ENCODE results near the gene HEY2. TPM values are rescaled to one million over a fixed set of nuclear protein-coding genes. Genes with fewer than 3 reads are reported as not detected.

Gene HEY2
- total RNA-seq, 1 donor from 2014 or later: 2.1 TPM

DNA sequence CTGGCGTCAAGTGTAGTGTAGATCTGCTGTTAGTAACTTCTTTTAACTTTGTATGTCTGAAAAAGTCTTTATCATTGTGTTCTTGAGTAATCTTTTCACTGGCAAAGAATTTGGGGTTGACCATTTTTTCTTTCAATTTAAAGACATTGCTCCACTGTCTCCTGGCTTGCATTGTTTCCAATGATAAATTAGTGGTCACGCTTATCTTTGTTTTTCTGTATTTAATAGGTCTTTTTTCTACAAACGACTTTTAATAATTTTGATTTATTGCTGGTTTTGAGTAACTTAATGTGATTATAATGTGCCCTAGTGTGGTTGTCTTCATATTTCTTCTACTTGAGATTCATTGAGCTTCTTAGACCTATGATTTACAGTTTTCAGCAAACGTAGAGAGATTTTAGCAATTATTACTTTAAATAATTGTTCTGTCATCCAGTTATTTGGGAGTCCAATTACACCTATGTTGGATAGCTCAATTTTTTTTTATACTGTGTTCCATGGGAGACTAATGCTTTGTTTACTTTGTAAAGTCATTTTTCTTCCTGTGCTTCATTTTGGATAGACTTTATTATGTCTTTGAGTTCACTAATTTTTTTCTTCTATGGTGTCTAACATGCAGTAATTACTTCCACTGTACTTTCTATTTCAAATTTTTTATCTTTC, 38.3 kb upstream of the HEY2 start:
- no peak for DNase-seq
- Mint-ChIP-seq H3K4me1 (ENCODE audit: low read depth, unreplicated experiment) (no peaks in the 10 kb centered on the region), H3K4me3 (ENCODE audit: unreplicated experiment) (no peak overlapping the region), H3K27me3 (ENCODE audit: unreplicated experiment) (peaks cover 4% of the 10 kb centered on the region), H3K9me3 (ENCODE audit: unreplicated experiment) (peaks cover 6% of the 10 kb centered on the region), H3K36me3 (ENCODE audit: unreplicated experiment) (peaks cover 17% of the 10 kb centered on the region), H3K27ac (ENCODE audit: unreplicated experiment) (no peak overlapping the region)
- TF ChIP-seq, protein P1, sequence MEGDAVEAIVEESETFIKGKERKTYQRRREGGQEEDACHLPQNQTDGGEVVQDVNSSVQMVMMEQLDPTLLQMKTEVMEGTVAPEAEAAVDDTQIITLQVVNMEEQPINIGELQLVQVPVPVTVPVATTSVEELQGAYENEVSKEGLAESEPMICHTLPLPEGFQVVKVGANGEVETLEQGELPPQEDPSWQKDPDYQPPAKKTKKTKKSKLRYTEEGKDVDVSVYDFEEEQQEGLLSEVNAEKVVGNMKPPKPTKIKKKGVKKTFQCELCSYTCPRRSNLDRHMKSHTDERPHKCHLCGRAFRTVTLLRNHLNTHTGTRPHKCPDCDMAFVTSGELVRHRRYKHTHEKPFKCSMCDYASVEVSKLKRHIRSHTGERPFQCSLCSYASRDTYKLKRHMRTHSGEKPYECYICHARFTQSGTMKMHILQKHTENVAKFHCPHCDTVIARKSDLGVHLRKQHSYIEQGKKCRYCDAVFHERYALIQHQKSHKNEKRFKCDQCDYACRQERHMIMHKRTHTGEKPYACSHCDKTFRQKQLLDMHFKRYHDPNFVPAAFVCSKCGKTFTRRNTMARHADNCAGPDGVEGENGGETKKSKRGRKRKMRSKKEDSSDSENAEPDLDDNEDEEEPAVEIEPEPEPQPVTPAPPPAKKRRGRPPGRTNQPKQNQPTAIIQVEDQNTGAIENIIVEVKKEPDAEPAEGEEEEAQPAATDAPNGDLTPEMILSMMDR (IDR thresholded peaks at IDR 0.05; ENCODE audit: partially characterized antibody, unreplicated experiment): no peak

DNA sequence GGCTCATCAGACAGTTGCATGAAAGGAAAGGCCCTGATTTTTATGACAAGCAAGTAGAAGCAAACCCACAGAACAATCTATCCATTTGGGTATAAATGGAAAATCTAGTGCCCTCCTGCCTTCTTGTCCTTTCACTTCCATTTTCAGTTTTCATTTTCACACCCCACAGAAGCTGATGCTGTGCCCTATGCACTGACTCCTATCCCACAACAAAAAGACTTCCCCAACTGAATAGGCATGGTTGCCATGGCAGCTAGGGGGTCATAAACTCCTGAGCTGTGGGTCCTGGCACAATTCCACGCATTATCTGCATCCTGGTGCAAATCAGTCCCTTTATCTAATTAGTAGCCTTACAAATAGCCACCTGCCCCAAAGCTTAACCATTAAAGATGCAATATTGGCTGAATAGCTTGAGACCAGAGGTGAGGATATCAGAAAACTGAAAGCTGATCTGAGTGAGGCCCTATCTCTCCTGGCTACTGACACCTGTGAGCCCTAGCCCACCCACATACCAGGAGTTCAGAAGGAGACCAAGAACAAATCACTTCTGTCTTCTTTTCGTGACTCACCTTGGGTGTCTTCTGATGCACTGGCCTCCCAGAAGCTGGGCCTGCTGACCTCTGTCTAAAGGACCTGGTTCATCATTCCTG, 34.9 kb upstream of the HEY2 start:
- no peak overlapping the region for H3K27ac Mint-ChIP-seq (ENCODE audit: unreplicated experiment)
- TF ChIP-seq, protein P1 (IDR thresholded peaks at IDR 0.05; ENCODE audit: partially characterized antibody, unreplicated experiment): no peak

GRCh38 chr6:125717120-125717731, 32.2 kb upstream of the HEY2 start:
- Mint-ChIP-seq H3K27me3 (ENCODE audit: unreplicated experiment) (peaks cover 2% of the 10 kb centered on the region), H3K4me1 (ENCODE audit: low read depth, unreplicated experiment) (no peaks in the 10 kb centered on the region), H3K4me3 (ENCODE audit: unreplicated experiment) (no peak overlapping the region), H3K27ac (ENCODE audit: unreplicated experiment) (no peak overlapping the region), H3K9me3 (ENCODE audit: unreplicated experiment) (no peaks in the 10 kb centered on the region), H3K36me3 (ENCODE audit: unreplicated experiment) (peaks cover 2% of the 10 kb centered on the region)
- no peak for DNase-seq
- TF ChIP-seq, protein P1 (IDR thresholded peaks at IDR 0.05; ENCODE audit: partially characterized antibody, unreplicated experiment): no peak

More for the DNA sequence above, 34.9 kb upstream of the HEY2 start:
- peaks cover 12% of the 10 kb centered on the region for H3K36me3 Mint-ChIP-seq (ENCODE audit: unreplicated experiment)
- no peaks in the 10 kb centered on the region for H3K4me1 Mint-ChIP-seq (ENCODE audit: low read depth, unreplicated experiment)
- H3K4me3 Mint-ChIP-seq (ENCODE audit: unreplicated experiment): no peak overlapping the region
- DNase-seq: no peak
- H3K9me3 Mint-ChIP-seq (ENCODE audit: unreplicated experiment): peaks cover 4% of the 10 kb centered on the region
- H3K27me3 Mint-ChIP-seq (ENCODE audit: unreplicated experiment): peaks cover 2% of the 10 kb centered on the region

- no peak for DNase-seq
- TF ChIP-seq, protein P1 (IDR thresholded peaks at IDR 0.05; ENCODE audit: partially characterized antibody, unreplicated experiment): no peak
Measured at GRCh38 chr6:125718109-125718508, 31.3 kb upstream of the HEY2 start.

GRCh38 chr6:125722886-125723285, 26.5 kb upstream of the HEY2 start:
- no peak overlapping the region for H3K4me3 Mint-ChIP-seq (ENCODE audit: unreplicated experiment)
- no peaks in the 10 kb centered on the region for H3K27me3 Mint-ChIP-seq (ENCODE audit: unreplicated experiment)
- no peaks in the 10 kb centered on the region for H3K4me1 Mint-ChIP-seq (ENCODE audit: low read depth, unreplicated experiment)
- no peaks in the 10 kb centered on the region for H3K9me3 Mint-ChIP-seq (ENCODE audit: unreplicated experiment)
- TF ChIP-seq, protein P1 (IDR thresholded peaks at IDR 0.05; ENCODE audit: partially characterized antibody, unreplicated experiment): no peak
- no peak overlapping the region for H3K27ac Mint-ChIP-seq (ENCODE audit: unreplicated experiment)
- H3K36me3 Mint-ChIP-seq (ENCODE audit: unreplicated experiment): no peaks in the 10 kb centered on the region
- no peak for DNase-seq

More at GRCh38 chr6:125718109-125718508, 31.3 kb upstream of the HEY2 start:
- Mint-ChIP-seq H3K4me1 (ENCODE audit: low read depth, unreplicated experiment) (no peaks in the 10 kb centered on the region), H3K4me3 (ENCODE audit: unreplicated experiment) (no peak overlapping the region), H3K27me3 (ENCODE audit: unreplicated experiment) (peaks cover 2% of the 10 kb centered on the region), H3K9me3 (ENCODE audit: unreplicated experiment) (no peaks in the 10 kb centered on the region), H3K36me3 (ENCODE audit: unreplicated experiment) (no peaks in the 10 kb centered on the region), H3K27ac (ENCODE audit: unreplicated experiment) (no peak overlapping the region)
